Thoracic aorta (tissue), 2 donors: ENCODE data around the gene CNTNAP2. TPM values are rescaled to one million over a fixed set of nuclear protein-coding genes. Genes with fewer than 3 reads are reported as not detected.

ENCODE experiments used
- ATAC-seq: fragments of 150-250 bp; one replicate; pipeline ENCODE4 v1.8.0; 2017; ENCODE audit warnings: low read depth; ENCODE audit not compliant: insufficient number of reproducible peaks, low FRiP score
- DNase-seq: peaks from one replicate; pipeline ENCODE4 v3.0.0-alpha.2; 2020; ENCODE audit warnings: low spot score
- H3K27ac ChIP-seq, 2 donors: fragments of 200-600 bp; sonication (generic); 1 replicate in 1 of 2; 2 replicates in 1 of 2; pipeline ENCODE4 v1.5.1; 2016; ENCODE audit warnings: mild to moderate bottlenecking in 2 of 2, moderate library complexity in 2 of 2
- H3K27me3 ChIP-seq: fragments of 200-600 bp; sonication (generic); replicated peaks from 2 replicates; pipeline ENCODE4 v1.6.0; 2016; ENCODE audit warnings: mild to moderate bottlenecking; ENCODE audit not compliant: insufficient read depth
- H3K36me3 ChIP-seq: fragments of 200-600 bp; sonication (generic); one replicate; pipeline ENCODE4 v1.5.1; 2016
- H3K4me1 ChIP-seq, 2 donors: fragments of 200-600 bp; sonication (generic); 1 replicate in 1 of 2; 2 replicates in 1 of 2; pipeline versions ENCODE4 v1.5.1 to v1.6.0; 2016; ENCODE audit warnings: low read depth in 2 of 2, mild to moderate bottlenecking in 1 of 2; ENCODE audit not compliant: control insufficient read depth in 1 of 2
- H3K4me3 ChIP-seq: fragments of 200-600 bp; sonication (generic); 2 replicates; pipeline ENCODE4 v1.5.1; 2016; ENCODE audit warnings: mild to moderate bottlenecking
- H3K9me3 ChIP-seq: fragments of 200-600 bp; sonication (generic); 2 replicates; pipeline ENCODE4 v1.5.1; 2016
- CTCF ChIP-seq: fragments of 200-600 bp; sonication (generic); IDR thresholded peaks from one replicate; pipeline ENCODE4 v1.5.1; 2019; ENCODE audit warnings: antibody characterized with exemption
- total RNA-seq, 2 donors: library from RNA; depleted of rRNA; stranded (reverse); fragments of >200 nt; gene quantifications; one replicate each; pipeline versions ENCODE4 v1.1.0 to v1.2.3, GENCODE V29; 2016

Gene CNTNAP2
- total RNA-seq, 2 donors from 2014 or later = not detected

- Histone ChIP-seq H3K4me1 (peaks cover 4 to 8% of the 10 kb centered on the region in 2 donors), H3K27ac (no peak overlapping the region), H3K36me3 (no peaks in the 10 kb centered on the region), H3K27me3 (no peaks in the 10 kb centered on the region), H3K9me3 (no peaks in the 10 kb centered on the region), H3K4me3 (peak overlapping the region; percentile 16)
- ATAC-seq (no peak), DNase-seq (no peak)
- no peak for TF ChIP-seq CTCF
Measured at GRCh38 chr7:147519062-147519461, 1402.5 kb downstream of the CNTNAP2 start.

DNA sequence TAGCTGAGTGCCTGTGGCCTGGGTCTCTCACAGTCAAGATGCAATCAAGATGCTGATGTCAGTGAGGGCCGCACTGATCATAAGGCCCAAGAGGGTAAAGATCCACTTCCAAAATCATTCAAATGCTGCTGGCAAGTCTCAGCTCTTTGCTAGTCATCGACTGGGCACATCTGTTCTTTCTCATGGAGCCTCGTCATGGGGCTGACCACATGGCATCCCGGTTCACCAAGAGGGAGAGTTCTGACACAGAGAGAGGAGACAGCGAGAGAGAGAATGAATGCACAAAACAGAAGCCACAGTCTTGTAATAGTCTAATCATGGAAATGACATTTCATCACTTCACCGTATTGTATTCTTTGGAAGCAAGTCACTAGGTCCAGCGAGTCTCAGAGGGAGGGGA is 1406.5 kb downstream of the CNTNAP2 start:
- H3K36me3 ChIP-seq = no peaks in the 10 kb centered on the region
- no peak overlapping the region for H3K4me3 ChIP-seq
- no peak for TF ChIP-seq CTCF
- ATAC-seq (no peak), DNase-seq (no peak)
- H3K4me1 ChIP-seq = peaks cover 4 to 8% of the 10 kb centered on the region in 2 donors
- H3K27ac ChIP-seq = no peak overlapping the region
- H3K9me3 ChIP-seq = no peaks in the 10 kb centered on the region
- H3K27me3 ChIP-seq = no peaks in the 10 kb centered on the region

DNA sequence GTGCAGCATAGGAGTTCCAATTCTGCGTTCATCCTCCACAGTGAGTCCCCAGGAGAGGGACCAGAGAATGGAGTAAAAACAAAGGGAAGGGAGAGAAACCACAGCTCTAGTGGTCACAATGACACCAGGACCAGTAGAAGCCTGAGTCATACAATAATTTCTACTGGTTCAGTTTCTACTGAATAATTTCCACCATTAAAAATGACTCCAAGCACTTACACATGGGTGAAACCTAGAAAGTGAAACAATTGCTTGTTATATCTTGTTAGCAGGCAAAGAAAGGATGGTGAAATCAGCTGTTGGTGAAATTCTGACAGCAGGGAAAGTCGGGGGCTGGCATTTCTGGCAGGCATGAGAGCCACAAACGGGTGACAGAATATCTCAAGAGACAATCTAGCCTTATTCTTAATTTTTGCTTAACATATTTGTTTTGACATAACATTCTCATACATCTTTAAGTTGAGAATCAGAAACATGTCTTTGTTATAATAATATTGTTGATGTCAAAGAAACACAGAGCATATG is 1408.2 kb downstream of the CNTNAP2 start:
- no peaks in the 10 kb centered on the region for H3K27me3 ChIP-seq
- TF ChIP-seq CTCF = no peak
- no peaks in the 10 kb centered on the region for H3K36me3 ChIP-seq
- peaks cover 0 to 1% of the 10 kb centered on the region in 2 donors for H3K4me1 ChIP-seq
- no peak for DNase-seq
- no peak overlapping the region for H3K27ac ChIP-seq
- ATAC-seq = no peak
- H3K9me3 ChIP-seq = no peaks in the 10 kb centered on the region
- H3K4me3 ChIP-seq = no peak overlapping the region

- ATAC-seq (no peak), DNase-seq (no peak)
- Histone ChIP-seq H3K27ac (no peak overlapping the region), H3K4me1 (no peaks in the 10 kb centered on the region), H3K9me3 (no peaks in the 10 kb centered on the region), H3K27me3 (no peaks in the 10 kb centered on the region), H3K36me3 (no peaks in the 10 kb centered on the region), H3K4me3 (no peak overlapping the region)
- no peak for TF ChIP-seq CTCF
Measured at GRCh38 chr7:147525325-147525724, 1408.7 kb downstream of the CNTNAP2 start.

- no peak for TF ChIP-seq CTCF
- Histone ChIP-seq H3K4me3 (no peak overlapping the region), H3K27me3 (no peaks in the 10 kb centered on the region), H3K27ac (no peak overlapping the region), H3K4me1 (no peaks in the 10 kb centered on the region), H3K9me3 (no peaks in the 10 kb centered on the region), H3K36me3 (no peaks in the 10 kb centered on the region)
- DNase-seq (no peak), ATAC-seq (no peak)
Measured at GRCh38 chr7:147535701-147536111, 1419.1 kb downstream of the CNTNAP2 start.
